ENCODE data around the gene ARHGAP9.

The ARHGAP9 gene

GRCh38 chr12:57454566-57455373 lies 24.9 kb downstream of the ARHGAP9 start, which contains the start of gene INHBE:
Gene INHBE, plus strand, starts transcription at chr12:57455307. Its CDS starts 230 bp downstream, at chr12:57455537.
- TF ChIP-seq MAX (IDR thresholded peaks at IDR 0.05; ENCODE audit: low read depth, low read length): peak; percentile 42
- TF ChIP-seq POLR2A (IDR thresholded peaks at IDR 0.05; ENCODE audit: extremely low read depth, insufficient read length): no peak
- TF ChIP-seq MYC (IDR thresholded peaks at IDR 0.05; ENCODE audit: low read depth, low read length): 0 out of 2 replicates have a peak, but pooled peaks have one; percentile 11
- peak; percentile 79 for DNase-seq (ENCODE audit: low read depth)
- no peak within 1 kb of the TSS for H3K4me3 ChIP-seq (ENCODE audit: low read depth, low read length)

- no peak overlapping the region for H3K4me3 ChIP-seq (ENCODE audit: low read depth, low read length)
- no peak for DNase-seq (ENCODE audit: low read depth)
- TF ChIP-seq MYC (IDR thresholded peaks at IDR 0.05; ENCODE audit: low read depth, low read length): no peak
- no peak for TF ChIP-seq MAX (IDR thresholded peaks at IDR 0.05; ENCODE audit: low read depth, low read length)
- TF ChIP-seq CTCF (IDR thresholded peaks at IDR 0.05; ENCODE audit: low read depth, low read length): no peak
- TF ChIP-seq POLR2A (IDR thresholded peaks at IDR 0.05; ENCODE audit: extremely low read depth, insufficient read length): no peak
Measured at GRCh38 chr12:57454213-57454565, 25.5 kb downstream of the ARHGAP9 start.

GRCh38 chr12:57452937-57453509 lies 26.6 kb downstream of the ARHGAP9 start:
- no peak overlapping the region for H3K4me3 ChIP-seq (ENCODE audit: low read depth, low read length)
- peak; percentile 95 for TF ChIP-seq CTCF (IDR thresholded peaks at IDR 0.05; ENCODE audit: low read depth, low read length)
- TF ChIP-seq MYC (IDR thresholded peaks at IDR 0.05; ENCODE audit: low read depth, low read length): 0 out of 2 replicates have a peak, but pooled peaks have one; percentile 22
- no peak for TF ChIP-seq POLR2A (IDR thresholded peaks at IDR 0.05; ENCODE audit: extremely low read depth, insufficient read length)
- TF ChIP-seq MAX (IDR thresholded peaks at IDR 0.05; ENCODE audit: low read depth, low read length): peak; percentile 49; the same call in 1 of the 2 replicates
- peak; percentile 79 for DNase-seq (ENCODE audit: low read depth)

- peak; percentile 39 for DNase-seq (ENCODE audit: low read depth)
- no peak for TF ChIP-seq CTCF (IDR thresholded peaks at IDR 0.05; ENCODE audit: low read depth, low read length)
- no peak for TF ChIP-seq MYC (IDR thresholded peaks at IDR 0.05; ENCODE audit: low read depth, low read length)
- TF ChIP-seq POLR2A (IDR thresholded peaks at IDR 0.05; ENCODE audit: extremely low read depth, insufficient read length): no peak
- no peak for TF ChIP-seq MAX (IDR thresholded peaks at IDR 0.05; ENCODE audit: low read depth, low read length)
- H3K4me3 ChIP-seq (ENCODE audit: low read depth, low read length): no peak overlapping the region
Measured at GRCh38 chr12:57452181-57452936, 27.3 kb downstream of the ARHGAP9 start.

GRCh38 chr12:57451233-57451778 lies 28.4 kb downstream of the ARHGAP9 start:
- TF ChIP-seq MYC (IDR thresholded peaks at IDR 0.05; ENCODE audit: low read depth, low read length) (peak; percentile 29; the same call in 1 of the 2 replicates), POLR2A (IDR thresholded peaks at IDR 0.05; ENCODE audit: extremely low read depth, insufficient read length) (no peak), MAX (IDR thresholded peaks at IDR 0.05; ENCODE audit: low read depth, low read length) (peak; percentile 40; the same call in 1 of the 2 replicates)
- H3K4me3 ChIP-seq (ENCODE audit: low read depth, low read length): no peak overlapping the region
- DNase-seq (ENCODE audit: low read depth): no peak

GRCh38 chr12:57450057-57450456 lies 29.6 kb downstream of the ARHGAP9 start:
- no peak for DNase-seq (ENCODE audit: low read depth)
- H3K4me3 ChIP-seq (ENCODE audit: low read depth, low read length): no peak overlapping the region
- TF ChIP-seq MAX (IDR thresholded peaks at IDR 0.05; ENCODE audit: low read depth, low read length) (no peak), POLR2A (IDR thresholded peaks at IDR 0.05; ENCODE audit: extremely low read depth, insufficient read length) (no peak), MYC (IDR thresholded peaks at IDR 0.05; ENCODE audit: low read depth, low read length) (no peak), CTCF (IDR thresholded peaks at IDR 0.05; ENCODE audit: low read depth, low read length) (no peak)
